Activated CD4-positive, alpha-beta T cell treated with anti-CD3 and anti-CD28 coated beads, Interleukin-2, amount 50 U/mL, for 48 hours (primary cell): ENCODE data around the gene GABRR2.

Experiments used
- DNase-seq, 2 experiments: peaks; one replicate each; pipeline ENCODE4 v3.0.0-alpha.2; 2020

GABRR2 gene

GRCh38 chr6:89290401-89291155, 24.5 kb downstream of the GABRR2 start:
- DNase-seq = no peak

GRCh38 chr6:89289710-89290109, 25.4 kb downstream of the GABRR2 start:
- DNase-seq = no peak

- DNase-seq = no peak
Observed at GRCh38 chr6:89287351-89288028, 27.6 kb downstream of the GABRR2 start.

GRCh38 chr6:89286516-89286915, 28.6 kb downstream of the GABRR2 start:
- no peak for DNase-seq

GRCh38 chr6:89284963-89285735, 29.9 kb downstream of the GABRR2 start:
- no peak for DNase-seq

- no peak for DNase-seq
Observed at GRCh38 chr6:89284081-89284480, 31.0 kb downstream of the GABRR2 start.

- no peak for DNase-seq
Observed at GRCh38 chr6:89282749-89283148, 32.4 kb downstream of the GABRR2 start.

GRCh38 chr6:89281779-89282246, 33.3 kb downstream of the GABRR2 start:
- DNase-seq = peak; percentile 45 to 60

GRCh38 chr6:89278956-89279355, 36.1 kb downstream of the GABRR2 start:
- DNase-seq = no peak

GRCh38 chr6:89275900-89276299, 39.2 kb downstream of the GABRR2 start:
- no peak for DNase-seq

- DNase-seq = no peak
Observed at GRCh38 chr6:89273816-89274215, 41.3 kb downstream of the GABRR2 start.

- no peak for DNase-seq
Observed at GRCh38 chr6:89272596-89272995, 42.5 kb downstream of the GABRR2 start.

- DNase-seq = no peak
Observed at GRCh38 chr6:89270951-89271721, 44.0 kb downstream of the GABRR2 start.

- no peak for DNase-seq
Observed at GRCh38 chr6:89269981-89270380, 45.1 kb downstream of the GABRR2 start.

- DNase-seq = no peak
Observed at GRCh38 chr6:89269252-89269651, 45.8 kb downstream of the GABRR2 start.

GRCh38 chr6:89268776-89269175, 46.3 kb downstream of the GABRR2 start:
- DNase-seq = no peak

- DNase-seq = no peak
Observed at GRCh38 chr6:89267918-89268317, 47.2 kb downstream of the GABRR2 start.

GRCh38 chr6:89264296-89264695, 50.8 kb downstream of the GABRR2 start:
- no peak for DNase-seq

GRCh38 chr6:89260832-89261231, 54.3 kb downstream of the GABRR2 start:
- DNase-seq = no peak

GRCh38 chr6:89260310-89260709, 54.8 kb downstream of the GABRR2 start:
- no peak for DNase-seq

GRCh38 chr6:89258912-89259311, 56.2 kb downstream of the GABRR2 start:
- no peak for DNase-seq

- DNase-seq = no peak
Observed at GRCh38 chr6:89257781-89258180, 57.3 kb downstream of the GABRR2 start.

GRCh38 chr6:89257346-89257745, 57.8 kb downstream of the GABRR2 start:
- no peak for DNase-seq
